EH (cell line): ENCODE results near the gene NPPA.
A peak's percentile ranks its signal among the peaks of the same experiment; 100 is the strongest.

ENCODE experiments used
- DNase-seq: peaks from one replicate; pipeline ENCODE4 v3.0.0-alpha.2; 2015; ENCODE audit warnings: low read depth

Gene NPPA

GRCh38 chr1:11842154-11843041 lies 5.2 kb downstream of the NPPA start:
- peak; percentile 37 for DNase-seq

GRCh38 chr1:11841245-11842153 lies 6.1 kb downstream of the NPPA start:
- no peak for DNase-seq

- no peak for DNase-seq
Observed at GRCh38 chr1:11839727-11840705, 7.6 kb downstream of the NPPA start.

GRCh38 chr1:11838349-11839272 lies 9.0 kb downstream of the NPPA start:
- peak; percentile 66 for DNase-seq

GRCh38 chr1:11837767-11838348 lies 9.7 kb downstream of the NPPA start:
- no peak for DNase-seq

- no peak for DNase-seq
Observed at GRCh38 chr1:11836955-11837766, 10.4 kb downstream of the NPPA start.

- no peak for DNase-seq
Observed at GRCh38 chr1:11835441-11836225, 11.9 kb downstream of the NPPA start.

- no peak for DNase-seq
Observed at GRCh38 chr1:11833900-11834299, 13.7 kb downstream of the NPPA start.

GRCh38 chr1:11833497-11833896 lies 14.1 kb downstream of the NPPA start:
- DNase-seq, result no peak

- no peak for DNase-seq
Observed at GRCh38 chr1:11831945-11832725, 15.4 kb downstream of the NPPA start.

- DNase-seq, result no peak
Observed at GRCh38 chr1:11828511-11828910, 19.1 kb downstream of the NPPA start.

GRCh38 chr1:11826946-11827345 lies 20.6 kb downstream of the NPPA start:
- no peak for DNase-seq

- DNase-seq, result no peak
Observed at GRCh38 chr1:11825131-11825530, 22.5 kb downstream of the NPPA start.

GRCh38 chr1:11823366-11824137 lies 24.0 kb downstream of the NPPA start:
- no peak for DNase-seq

- DNase-seq, result peak; percentile 49
Observed at GRCh38 chr1:11822091-11822490, 25.5 kb downstream of the NPPA start.

- no peak for DNase-seq
Observed at GRCh38 chr1:11817192-11817591, 30.4 kb downstream of the NPPA start.

- DNase-seq, result no peak
Observed at GRCh38 chr1:11813021-11813420, 34.6 kb downstream of the NPPA start.
